Mammary epithelial cell (primary cell): Measurements from ENCODE around the gene LYRM4.

Source experiments
- EZH2 ChIP-seq: IDR thresholded peaks from 2 replicates; pipeline ENCODE4 v1.6.1; 2012; ENCODE audit warnings: low read length, inconsistent platforms, borderline replicate concordance
- TF ChIP-seq, protein P1 (sequence below), 2 donors: IDR thresholded peaks in 1 of 2; conservative IDR thresholded peaks in 1 of 2; 2 replicates each; pipeline ENCODE4 v1.5.1; 2011 to 2012; ENCODE audit warnings: inconsistent platforms in 2 of 2, low read length in 2 of 2, mild to moderate bottlenecking in 2 of 2, control low read depth in 1 of 2, low read depth in 1 of 2; ENCODE audit not compliant: insufficient read depth in 1 of 2; ENCODE audit errors: extremely low read depth in 1 of 2

DNA sequence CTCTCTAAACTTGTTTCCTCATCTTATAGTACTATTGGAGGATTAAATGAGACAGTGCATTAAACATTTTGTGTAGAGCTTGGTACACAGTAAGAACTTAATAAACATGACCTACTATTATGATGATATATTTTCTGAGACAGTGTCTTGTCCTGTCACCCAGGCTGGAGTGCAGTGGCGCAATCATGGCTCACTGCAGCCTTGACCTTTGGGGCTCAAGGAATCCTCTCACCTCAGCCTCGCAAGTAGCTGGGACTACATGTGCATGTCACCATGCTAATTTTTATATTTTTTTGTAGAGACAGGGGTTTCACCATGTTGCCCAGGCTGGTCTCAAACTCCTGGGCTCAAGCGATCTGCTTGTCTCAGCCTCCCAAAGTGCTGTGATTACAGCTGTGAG lies 72.1 kb downstream of the LYRM4 start:
- TF ChIP-seq, protein P1, sequence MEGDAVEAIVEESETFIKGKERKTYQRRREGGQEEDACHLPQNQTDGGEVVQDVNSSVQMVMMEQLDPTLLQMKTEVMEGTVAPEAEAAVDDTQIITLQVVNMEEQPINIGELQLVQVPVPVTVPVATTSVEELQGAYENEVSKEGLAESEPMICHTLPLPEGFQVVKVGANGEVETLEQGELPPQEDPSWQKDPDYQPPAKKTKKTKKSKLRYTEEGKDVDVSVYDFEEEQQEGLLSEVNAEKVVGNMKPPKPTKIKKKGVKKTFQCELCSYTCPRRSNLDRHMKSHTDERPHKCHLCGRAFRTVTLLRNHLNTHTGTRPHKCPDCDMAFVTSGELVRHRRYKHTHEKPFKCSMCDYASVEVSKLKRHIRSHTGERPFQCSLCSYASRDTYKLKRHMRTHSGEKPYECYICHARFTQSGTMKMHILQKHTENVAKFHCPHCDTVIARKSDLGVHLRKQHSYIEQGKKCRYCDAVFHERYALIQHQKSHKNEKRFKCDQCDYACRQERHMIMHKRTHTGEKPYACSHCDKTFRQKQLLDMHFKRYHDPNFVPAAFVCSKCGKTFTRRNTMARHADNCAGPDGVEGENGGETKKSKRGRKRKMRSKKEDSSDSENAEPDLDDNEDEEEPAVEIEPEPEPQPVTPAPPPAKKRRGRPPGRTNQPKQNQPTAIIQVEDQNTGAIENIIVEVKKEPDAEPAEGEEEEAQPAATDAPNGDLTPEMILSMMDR (conservative IDR thresholded peaks at IDR 0.05 in 1 of 2, IDR thresholded peaks at IDR 0.05 in 1 of 2; ENCODE audit: extremely low read depth in 1 of 2, insufficient read depth in 1 of 2, low read depth in 1 of 2, low read length in 2 of 2), result no peak
- TF ChIP-seq EZH2, result no peak
